PFSK-1 (cell line): ENCODE results near the gene INKA2. TPM values are rescaled to one million over a fixed set of nuclear protein-coding genes. Genes with fewer than 3 reads are reported as not detected.

Experiments used
- FOXP2 ChIP-seq: optimal IDR thresholded peaks from 2 replicates; pipeline ENCODE3; 2011; ENCODE audit warnings: borderline replicate concordance, control low read depth, inconsistent platforms; ENCODE audit not compliant: insufficient read depth; ENCODE audit errors: extremely low read length, extremely low read depth
- POLR2AphosphoS5 ChIP-seq: IDR thresholded peaks from 2 replicates; pipeline ENCODE4 v1.6.1; 2012; ENCODE audit warnings: low read depth, mild to moderate bottlenecking, control low read depth, low read length, moderate library complexity
- REST ChIP-seq, 2 experiments: IDR thresholded peaks; 2 replicates each; pipeline versions ENCODE4 v1.6.1 to v1.8.0; 2011 to 2012; ENCODE audit warnings: low read depth in 2 of 2, low read length in 2 of 2, control low read depth in 1 of 2, inconsistent platforms in 1 of 2, mild to moderate bottlenecking in 1 of 2, moderate library complexity in 1 of 2; ENCODE audit not compliant: insufficient read depth in 1 of 2
- SIN3A ChIP-seq: IDR thresholded peaks from 2 replicates; pipeline ENCODE4 v1.6.1; 2012; ENCODE audit warnings: mild to moderate bottlenecking, low read length, moderate library complexity, borderline replicate concordance; ENCODE audit not compliant: insufficient read depth
- TAF1 ChIP-seq: IDR thresholded peaks from 2 replicates; pipeline ENCODE4 v1.6.1; 2012; ENCODE audit warnings: low read length, control low read depth, borderline replicate concordance; ENCODE audit not compliant: insufficient read depth
- polyA plus RNA-seq: library from polyadenylated mRNA; unstranded; fragments of >200 nt; gene quantifications from one replicate; pipeline ENCODE4 v1.2.1, GENCODE V29; 2012; ENCODE audit warnings: low read depth, missing spikeins; ENCODE audit not compliant: insufficient read length

INKA2 gene
- 1.4 TPM for polyA plus RNA-seq

GRCh38 chr1:111739194-111739924 lies at the start of gene INKA2:
TSS of gene INKA2 (minus strand) at chr1:111739395. CDS start at chr1:111739242, 153 bp downstream.
- no peak for TF ChIP-seq POLR2AphosphoS5
- TF ChIP-seq SIN3A, result no peak
- no peak for TF ChIP-seq TAF1
- TF ChIP-seq FOXP2, result no peak
- TF ChIP-seq REST (IDR thresholded peaks at IDR 0.05; ENCODE audit: insufficient read depth in 1 of 2, low read depth in 2 of 2, low read length in 2 of 2), result no peak

- TF ChIP-seq SIN3A, result no peak
- TF ChIP-seq FOXP2, result no peak
- TF ChIP-seq REST (IDR thresholded peaks at IDR 0.05; ENCODE audit: insufficient read depth in 1 of 2, low read depth in 2 of 2, low read length in 2 of 2), result no peak
- TF ChIP-seq TAF1, result no peak
- no peak for TF ChIP-seq POLR2AphosphoS5
Measured at GRCh38 chr1:111786669-111787207, 47.5 kb upstream of the INKA2 start.

- no peak for TF ChIP-seq FOXP2
- TF ChIP-seq REST (IDR thresholded peaks at IDR 0.05; ENCODE audit: insufficient read depth in 1 of 2, low read depth in 2 of 2, low read length in 2 of 2), result no peak
- TF ChIP-seq POLR2AphosphoS5, result no peak
- TF ChIP-seq SIN3A, result no peak
- TF ChIP-seq TAF1, result no peak
Measured at GRCh38 chr1:111784273-111784901, 45.2 kb upstream of the INKA2 start.

GRCh38 chr1:111779546-111779945 lies 40.4 kb upstream of the INKA2 start:
- TF ChIP-seq FOXP2 (no peak), TAF1 (no peak), SIN3A (no peak), REST (IDR thresholded peaks at IDR 0.05; ENCODE audit: insufficient read depth in 1 of 2, low read depth in 2 of 2, low read length in 2 of 2) (no peak), POLR2AphosphoS5 (no peak)
